SK-MEL-5 (cell line): ENCODE data around the gene RBM19. TPM values are rescaled to one million over a fixed set of nuclear protein-coding genes. Genes with fewer than 3 reads are reported as not detected.
A peak's percentile ranks its signal among the peaks of the same experiment; 100 is the strongest.
"Not testable (repeated sequence)": the region's sequence is repeated elsewhere in the genome, so short reads cannot be mapped to it uniquely, and the experiment has no call there.

Source experiments
- DNase-seq: peaks from one replicate; pipeline ENCODE4 v3.0.0-alpha.2; 2016; ENCODE audit warnings: low read depth, low spot score
- in situ Hi-C: cut with HindIII; loops from 2 replicates; pipeline ENCODE4 v1.10.0; 2016; ENCODE audit warnings: low sequenced_read_pairs, high pct_unique_total_duplicates, low pct_unique_long_range_greater_than_20kb
- total RNA-seq: library from RNA; depleted of rRNA; stranded (reverse); fragments of >200 nt; shearing (Covaris generic); gene quantifications from 2 replicates; pipeline ENCODE4 v1.2.3, GENCODE V29; 2014

RBM19 gene
- total RNA-seq, 1 experiment from 2014 or later, result 53.6 TPM

DNA sequence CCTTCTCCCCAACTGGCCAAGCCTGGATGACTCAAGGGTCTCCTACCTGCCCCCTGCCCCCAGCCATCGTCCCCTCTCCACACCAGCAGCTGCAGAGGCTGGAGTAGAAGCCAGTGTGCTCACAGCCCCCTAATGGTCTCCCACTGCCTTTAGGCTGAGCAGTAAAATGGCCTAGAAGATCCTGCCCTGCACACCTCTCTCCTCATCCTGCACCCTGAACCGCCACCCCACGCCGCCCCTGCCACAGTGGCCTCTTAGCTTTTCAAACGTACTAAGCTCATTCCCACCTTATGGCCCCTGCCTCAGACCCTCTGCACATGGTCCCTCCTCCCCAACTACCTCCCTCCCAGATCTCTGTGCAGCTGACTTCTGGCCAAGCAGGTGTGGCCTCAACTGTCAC lies 46.3 kb downstream of the RBM19 start:
- DNase-seq, result no peak
- in situ Hi-C loops, result no loop called here

DNA sequence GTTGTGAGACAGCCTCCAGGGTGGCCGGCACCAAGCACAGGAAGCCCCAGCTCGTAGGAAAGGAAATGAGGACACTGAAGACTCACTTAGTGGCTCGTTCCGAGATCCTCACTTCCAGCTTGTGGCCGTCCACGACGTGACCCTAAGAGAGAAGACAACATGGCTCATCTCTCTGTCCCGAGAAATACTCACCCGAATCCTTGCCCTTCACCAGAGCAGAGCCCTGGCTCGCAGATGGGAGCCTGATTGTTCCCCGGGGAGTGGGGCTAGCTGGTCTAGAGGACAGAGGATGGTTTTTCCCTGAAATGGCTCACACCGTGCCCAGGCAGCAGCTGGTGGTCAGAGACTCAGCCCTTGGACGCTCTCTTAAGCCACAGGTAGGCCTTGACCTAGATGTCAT lies 47.8 kb downstream of the RBM19 start:
- in situ Hi-C loops, result no loop called here
- no peak for DNase-seq

DNA sequence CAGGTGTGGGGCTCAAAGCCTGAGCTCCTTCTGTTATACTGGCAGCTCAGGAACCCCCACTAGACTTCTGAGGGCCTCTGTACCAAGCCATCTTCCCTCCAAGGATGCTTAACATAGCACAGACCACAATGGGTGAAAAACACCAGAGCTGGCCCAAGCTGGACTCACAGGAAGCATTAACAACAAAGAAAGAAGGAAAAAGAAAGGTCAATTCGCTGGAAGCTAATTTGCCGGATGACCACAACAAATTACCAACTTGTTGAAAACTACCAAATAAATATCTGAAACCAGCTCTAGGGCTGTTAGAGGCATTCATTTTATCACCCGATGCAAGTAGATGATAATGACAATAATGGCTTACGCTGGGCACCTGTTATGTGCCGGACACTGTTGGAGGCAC lies 48.7 kb downstream of the RBM19 start:
- in situ Hi-C loops, result no loop called here
- no peak for DNase-seq

DNA sequence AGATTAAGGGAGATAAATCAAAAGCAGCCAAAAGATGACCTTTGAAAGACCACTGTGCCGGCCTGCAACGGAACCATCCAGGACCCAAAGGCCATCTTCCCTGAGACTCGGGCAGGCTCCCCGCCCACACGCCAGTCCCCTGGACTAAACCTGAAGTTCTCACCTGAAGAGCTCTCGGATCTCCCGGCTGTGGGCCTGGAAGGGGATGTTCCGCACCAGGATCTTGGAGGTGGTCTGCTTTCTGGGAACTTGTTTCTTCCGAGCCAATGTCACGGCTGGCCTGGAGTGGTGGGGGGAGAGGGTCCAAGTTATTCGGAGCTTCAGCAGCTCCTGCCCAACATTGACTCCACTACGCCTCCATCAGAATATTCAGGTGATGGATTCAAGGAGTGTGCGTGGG lies 51.3 kb downstream of the RBM19 start:
- no peak for DNase-seq
- in situ Hi-C loops, result no loop called here

DNA sequence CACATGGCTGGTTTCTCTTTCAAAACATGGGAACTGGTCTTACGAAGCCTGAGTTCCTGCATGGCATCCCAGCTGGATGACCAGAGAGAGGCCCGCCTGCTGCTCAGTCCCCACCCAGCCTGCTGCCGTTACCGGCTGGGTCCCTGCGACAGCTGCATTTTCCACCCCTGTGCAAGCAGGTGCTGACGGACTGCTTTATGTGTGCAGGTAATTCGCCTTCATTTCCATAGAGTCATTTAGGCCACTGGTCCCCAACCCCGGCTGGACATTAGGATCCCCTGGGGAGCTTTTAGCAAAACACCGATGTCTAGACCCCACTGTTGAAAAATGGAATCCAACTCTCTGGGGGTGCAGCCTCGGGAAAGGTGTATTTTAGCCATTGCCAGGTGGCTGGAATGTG lies 51.9 kb downstream of the RBM19 start:
- in situ Hi-C loops, result no loop called here

DNA sequence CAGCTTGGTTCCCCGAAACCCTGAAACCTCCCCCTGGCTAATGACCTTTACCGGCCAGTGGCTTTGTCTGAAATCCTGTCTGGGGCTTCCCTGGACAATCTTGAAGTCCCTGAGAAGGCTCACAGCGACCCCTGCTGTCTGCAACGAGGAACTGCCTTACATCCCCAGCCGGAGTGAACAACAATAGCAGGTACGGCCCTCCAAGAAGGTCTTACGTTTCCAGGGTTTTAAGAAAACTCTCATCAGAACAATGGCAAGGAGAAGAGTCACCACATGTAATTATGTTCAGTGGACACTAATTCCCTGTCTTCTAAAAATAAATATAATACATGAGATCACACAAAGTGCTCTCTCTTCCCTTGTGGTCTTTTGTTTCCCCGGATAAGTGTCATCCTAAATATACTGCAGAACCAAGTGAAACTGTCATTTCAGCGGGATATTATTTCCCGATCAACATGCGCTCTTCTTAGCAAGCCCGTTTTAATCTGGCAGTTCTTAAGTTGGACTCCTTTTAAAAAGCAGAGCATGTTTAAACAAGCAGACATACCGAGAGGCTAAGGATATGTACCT lies 53.3 kb downstream of the RBM19 start:
- DNase-seq, result peak; percentile 77
- in situ Hi-C loops, result no loop called here

More for the DNA sequence above, 51.9 kb downstream of the RBM19 start:
- DNase-seq, result no peak

DNA sequence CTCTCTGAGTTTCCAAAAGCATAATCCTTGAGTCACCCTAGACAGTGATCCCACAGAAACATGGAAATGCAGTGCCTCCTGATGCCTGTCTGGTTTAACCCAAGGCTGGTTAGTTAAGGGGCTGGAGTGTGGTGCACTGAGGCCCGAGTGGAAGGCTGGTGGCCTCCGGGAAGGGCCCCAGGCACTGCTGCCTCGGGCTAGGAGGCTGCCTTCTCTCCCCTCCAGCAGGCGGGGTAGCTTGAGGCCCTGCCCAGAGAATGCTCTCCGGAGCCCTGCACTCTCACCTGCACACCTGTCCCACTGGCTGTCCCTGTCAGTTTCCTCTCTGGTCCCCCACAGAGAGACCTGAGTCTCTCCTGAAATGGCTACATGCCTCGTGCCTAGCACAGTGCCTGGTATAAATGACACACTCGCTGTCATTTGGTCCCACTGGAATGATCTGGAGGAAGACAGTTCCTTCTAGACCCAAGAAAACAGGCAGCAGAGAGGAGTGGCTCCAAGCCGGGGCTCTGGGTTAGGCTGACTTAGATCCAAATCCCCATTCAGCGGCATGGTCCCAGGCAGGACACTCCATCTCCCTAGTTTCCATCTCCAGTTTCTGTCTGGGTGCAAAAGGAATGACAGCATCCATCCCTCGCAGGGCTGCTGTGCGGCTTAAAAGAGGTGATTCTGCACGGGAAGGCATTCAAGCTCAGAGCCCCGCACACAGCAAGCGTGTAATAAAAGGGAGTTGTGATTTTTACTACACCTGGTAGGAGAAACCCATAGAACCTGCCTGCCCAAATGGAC lies 54.0 kb downstream of the RBM19 start:
- no peak for DNase-seq
- in situ Hi-C loops, result no loop called here

DNA sequence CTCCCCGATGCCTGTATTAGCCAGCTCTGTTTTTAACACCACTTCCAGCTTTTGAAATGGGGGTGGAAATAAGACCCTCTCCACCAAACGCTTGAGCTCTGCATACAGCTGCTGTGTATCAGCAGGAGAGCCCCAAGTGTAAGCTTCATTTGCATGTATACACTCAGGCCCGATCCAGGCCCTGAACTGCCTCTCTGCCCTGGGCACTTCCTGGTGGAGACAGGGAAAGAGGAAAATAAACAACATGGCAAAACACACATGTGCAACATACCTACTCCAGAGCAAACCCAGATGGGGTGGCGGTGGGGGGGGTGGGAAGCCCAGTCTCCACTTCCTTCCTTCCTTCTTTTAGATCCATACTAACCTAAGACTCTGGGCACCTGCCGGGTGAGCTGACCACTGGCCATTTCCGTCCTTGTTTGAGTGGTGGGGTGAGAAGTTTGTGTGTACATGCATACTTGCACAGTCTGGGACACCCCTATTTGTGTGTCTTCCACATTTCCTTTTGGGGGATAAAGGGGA lies 55.3 kb downstream of the RBM19 start:
- DNase-seq, result no peak
- in situ Hi-C loops, result no loop called here

DNA sequence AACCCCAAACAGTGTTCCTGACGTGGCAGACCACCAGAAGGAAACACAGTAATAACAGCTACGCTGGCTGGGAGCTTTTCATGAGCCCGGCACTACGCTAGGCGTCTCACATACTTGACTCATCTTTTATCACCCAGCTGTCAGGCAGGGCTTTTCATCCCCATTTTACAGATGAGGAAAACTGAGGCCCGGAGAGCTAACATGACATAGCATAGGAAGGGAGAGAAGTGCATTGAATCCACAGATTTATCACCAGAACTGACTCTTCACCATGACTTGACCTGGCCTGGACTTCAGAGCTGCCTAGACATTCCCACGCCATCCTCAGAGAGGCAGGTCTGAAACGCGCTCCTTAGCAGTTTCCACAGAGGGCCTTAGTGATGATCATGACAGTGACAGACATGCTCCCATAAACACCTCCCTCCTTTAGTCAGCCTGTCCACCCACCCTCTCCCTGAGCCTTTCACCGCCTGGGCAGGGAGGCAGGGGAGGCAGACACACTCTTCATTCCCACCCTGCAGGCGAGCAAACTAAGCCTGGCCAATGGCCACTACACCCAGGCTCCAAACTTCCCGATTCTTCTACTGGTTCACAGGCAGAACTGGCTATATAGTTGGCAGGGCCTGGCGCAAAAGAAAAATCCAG lies 56.2 kb downstream of the RBM19 start:
- DNase-seq, result no peak
- in situ Hi-C loops, result no loop called here

DNA sequence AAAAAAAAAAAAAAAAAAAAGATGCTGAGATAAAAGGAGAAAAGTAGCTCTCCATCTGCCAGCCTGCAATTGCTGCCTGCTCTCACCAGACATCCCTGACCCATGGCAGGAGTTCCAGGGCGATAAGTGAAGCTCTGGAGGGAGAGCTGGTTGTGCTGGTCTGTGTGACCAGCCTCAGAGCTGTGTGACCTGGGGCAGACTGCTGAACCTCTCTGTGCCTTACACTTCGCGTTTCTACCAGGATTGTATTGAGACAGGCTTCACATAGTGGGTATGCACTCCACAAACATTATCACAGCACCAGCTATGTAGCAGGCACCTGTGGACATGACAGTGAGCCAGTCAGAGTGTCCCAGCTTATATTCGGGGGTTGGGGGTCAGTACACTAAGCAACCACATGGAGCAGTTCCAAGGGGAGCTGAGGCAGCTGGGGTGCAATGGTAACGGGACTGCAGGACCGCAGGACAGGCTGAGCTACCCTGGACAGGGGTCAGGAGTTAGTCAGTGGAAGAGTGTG lies 57.5 kb downstream of the RBM19 start:
- no peak for DNase-seq
- in situ Hi-C loops, result no loop called here

DNA sequence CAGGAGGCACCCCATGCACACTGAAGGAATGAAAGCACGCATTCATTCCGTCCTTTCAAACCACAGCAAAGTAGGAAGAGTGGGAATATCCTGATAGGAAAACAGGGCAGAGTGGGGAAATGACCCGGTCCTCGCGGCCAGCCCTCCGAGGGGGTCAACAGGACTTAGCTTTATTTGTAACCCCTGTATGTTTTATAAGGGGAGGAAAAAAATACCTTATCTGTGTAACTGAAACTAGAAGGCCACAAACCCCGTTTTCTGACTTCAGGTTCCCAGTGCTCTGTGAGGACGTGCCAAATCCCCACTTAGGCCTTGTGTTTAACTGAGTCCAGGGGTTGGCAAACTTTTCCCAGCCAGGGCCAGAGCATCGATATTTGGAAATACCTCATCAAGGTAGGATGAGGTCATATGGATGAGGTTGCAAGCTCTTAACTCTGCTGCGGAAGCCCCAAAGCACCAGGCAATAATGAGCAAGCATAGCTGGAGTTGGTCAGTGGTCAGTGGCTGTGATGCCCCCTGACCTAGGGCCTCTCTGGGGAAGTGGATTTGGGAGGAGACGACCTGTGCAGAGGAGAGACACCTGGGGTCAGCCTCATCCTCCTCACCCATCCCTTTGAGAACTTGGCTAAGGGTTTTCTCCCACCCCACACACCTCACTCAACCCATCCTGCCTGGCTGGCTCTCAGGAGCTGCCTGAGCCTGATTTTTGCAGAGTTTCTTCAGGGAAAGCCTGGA lies 58.5 kb downstream of the RBM19 start:
- DNase-seq, result no peak
- in situ Hi-C loops, result no loop called here

DNA sequence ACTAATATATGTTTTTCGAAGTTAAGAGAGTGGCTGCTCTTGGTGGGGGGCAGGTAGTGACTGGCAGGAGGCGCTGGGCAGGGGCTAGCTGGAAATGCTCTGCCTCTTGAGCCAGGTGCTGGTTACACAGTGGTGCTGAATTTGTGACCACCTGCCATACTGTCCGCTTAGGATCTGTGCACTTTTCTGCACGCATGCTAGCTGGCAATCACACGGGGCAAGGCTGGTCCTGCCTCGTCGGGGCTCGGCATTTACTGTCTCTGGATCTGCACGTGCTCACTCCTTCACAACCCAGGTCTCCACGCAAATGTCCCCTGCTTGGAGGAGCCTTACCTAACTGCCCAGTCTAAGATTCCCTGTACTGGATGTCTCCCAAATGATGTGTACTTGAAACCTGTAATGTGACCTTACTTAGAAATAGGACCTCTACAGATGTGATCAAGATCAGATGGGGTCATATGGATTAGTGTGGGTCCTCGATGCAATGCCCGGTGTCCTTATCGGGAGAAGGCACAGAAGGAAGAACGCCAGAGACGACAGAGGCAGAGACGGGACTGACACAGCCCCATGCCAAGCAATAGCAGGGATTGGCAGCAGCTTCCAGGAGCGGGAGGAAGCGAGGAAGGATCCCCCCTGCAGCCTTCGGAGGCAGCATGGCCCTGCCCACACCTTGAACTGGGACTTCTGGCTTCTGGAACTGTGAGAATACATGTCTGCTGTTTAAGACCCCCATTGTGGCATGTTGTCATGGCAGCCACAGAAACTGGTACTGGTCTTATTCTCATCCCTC lies 59.5 kb downstream of the RBM19 start:
- no peak for DNase-seq
- in situ Hi-C loops, result no loop called here

DNA sequence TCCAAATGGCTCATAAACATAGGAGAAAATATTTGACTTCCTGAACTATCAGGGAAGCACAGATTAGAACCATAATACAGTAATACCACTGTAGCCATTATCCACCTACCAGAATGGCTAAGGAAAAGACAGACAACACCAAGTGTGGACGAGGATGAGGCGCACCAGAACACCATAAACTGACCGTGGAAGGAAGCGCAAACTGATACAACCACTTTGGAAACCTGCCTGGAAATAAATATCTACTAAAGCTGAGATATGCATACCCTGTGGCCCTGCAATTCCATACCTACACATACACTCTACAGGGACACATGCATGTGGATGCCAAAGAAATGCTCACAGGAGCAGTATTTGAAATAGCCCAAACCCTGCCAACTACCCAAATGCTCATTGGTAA lies 60.3 kb downstream of the RBM19 start:
- no peak for DNase-seq
- in situ Hi-C loops, result no loop called here

DNA sequence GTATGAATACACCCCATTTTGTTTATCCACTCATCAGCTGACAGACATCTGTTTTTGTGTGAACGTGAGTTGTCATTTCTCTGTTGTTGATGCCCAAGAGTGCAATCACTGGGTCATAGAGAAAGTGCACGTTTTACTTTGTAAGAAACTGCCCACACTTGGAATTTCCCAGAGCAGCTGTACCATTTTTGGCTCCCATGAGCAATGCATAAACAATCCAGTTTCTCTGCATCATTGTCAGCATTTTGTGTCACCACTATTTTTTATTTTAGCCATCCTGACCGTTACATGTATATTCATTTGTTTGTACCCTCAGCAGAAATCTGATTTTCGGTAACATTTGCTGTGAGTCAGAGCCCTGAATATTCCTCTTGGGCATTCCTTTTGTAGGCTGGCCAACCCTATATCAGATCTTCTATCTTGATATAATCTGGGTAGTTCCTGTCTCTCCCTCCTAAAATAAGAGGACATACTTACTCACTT lies 62.7 kb downstream of the RBM19 start:
- DNase-seq, result no peak
- in situ Hi-C loops, result no loop called here

DNA sequence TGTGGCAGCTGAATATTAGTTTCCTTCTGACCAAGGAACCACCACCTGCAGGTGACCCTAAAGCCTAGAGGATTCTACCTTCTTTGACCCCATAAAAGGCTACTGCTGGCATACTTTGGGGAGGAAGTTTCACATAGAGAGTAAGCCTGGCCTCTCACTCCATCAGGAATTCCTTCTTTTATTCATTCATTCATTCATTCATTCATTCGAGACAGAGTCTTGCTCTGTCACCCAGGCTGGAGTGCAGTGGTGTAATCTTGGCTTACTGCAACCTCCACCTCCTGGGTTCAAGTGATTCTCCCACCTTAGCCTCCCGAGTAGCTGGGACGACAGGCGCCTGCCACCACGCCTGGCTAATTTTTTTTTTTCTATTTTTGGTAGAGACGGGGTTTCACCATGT lies 64.8 kb downstream of the RBM19 start:
- DNase-seq, in situ Hi-C loops: not testable (repeated sequence)

DNA sequence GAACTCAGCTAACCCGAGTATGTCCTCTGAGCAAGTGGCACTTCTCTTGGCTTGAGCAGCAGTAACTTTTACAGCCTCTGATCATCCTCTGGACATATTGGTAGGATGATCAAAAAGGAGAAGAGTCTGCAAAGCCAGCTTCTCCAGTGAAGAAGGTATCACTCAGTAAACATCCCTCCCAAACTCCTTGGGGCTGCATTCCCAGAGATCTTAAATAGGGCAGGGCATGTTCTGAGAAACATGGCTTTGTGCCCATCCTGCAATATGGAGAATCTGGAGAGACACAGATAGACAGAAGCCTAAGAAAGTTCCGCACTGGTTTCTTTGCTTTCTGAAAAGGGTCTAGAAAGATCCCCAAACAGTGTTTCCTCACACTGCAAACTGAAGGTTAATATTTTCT lies 65.4 kb downstream of the RBM19 start:
- no peak for DNase-seq
- in situ Hi-C loops, result no loop called here
